GM23248 (cell line): ENCODE results near the gene CPLX3.

Experiments
- EZH2 ChIP-seq: fragments of 200-600 bp; sonication (generic); IDR thresholded peaks from 2 replicates; pipeline ENCODE4 v1.6.1; 2018; ENCODE audit warnings: antibody characterized with exemption, mild to moderate bottlenecking; ENCODE audit not compliant: insufficient read depth, poor library complexity, severe bottlenecking
- EZH2phosphoT487 ChIP-seq: fragments of 200-600 bp; sonication (generic); IDR thresholded peaks from 2 replicates; pipeline ENCODE4 v1.6.1; 2018; ENCODE audit warnings: antibody characterized with exemption, moderate library complexity, mild to moderate bottlenecking, low read depth; ENCODE audit not compliant: insufficient read depth

- no peak for TF ChIP-seq EZH2
- no peak for TF ChIP-seq EZH2phosphoT487
Observed at GRCh38 chr15:74865316-74865715, 38.9 kb downstream of the CPLX3 start.
